ENCODE data around the gene MAGI1.

GRCh38 chr3:65751123-65751700 is 287.5 kb downstream of the MAGI1 start:
- TF ChIP-seq POLR2A (IDR thresholded peaks at IDR 0.05; ENCODE audit: low read depth, low read length) = no peak
- no peak for TF ChIP-seq POLR2AphosphoS5 (IDR thresholded peaks at IDR 0.05; ENCODE audit: low read depth, low read length)
- TF ChIP-seq TAF1 (IDR thresholded peaks at IDR 0.05; ENCODE audit: borderline replicate concordance, low read depth, low read length) = no peak

Data from GM12892 (cell line).